ENCODE results near the gene RASGRF1. TPM values are rescaled to one million over a fixed set of nuclear protein-coding genes. Genes with fewer than 3 reads are reported as not detected.
"Not testable (repeated sequence)": the region's sequence is repeated elsewhere in the genome, so short reads cannot be mapped to it uniquely, and the experiment has no call there.

The RASGRF1 gene
- total RNA-seq, 1 donor from 2014 or later = under 0.01 TPM

DNA sequence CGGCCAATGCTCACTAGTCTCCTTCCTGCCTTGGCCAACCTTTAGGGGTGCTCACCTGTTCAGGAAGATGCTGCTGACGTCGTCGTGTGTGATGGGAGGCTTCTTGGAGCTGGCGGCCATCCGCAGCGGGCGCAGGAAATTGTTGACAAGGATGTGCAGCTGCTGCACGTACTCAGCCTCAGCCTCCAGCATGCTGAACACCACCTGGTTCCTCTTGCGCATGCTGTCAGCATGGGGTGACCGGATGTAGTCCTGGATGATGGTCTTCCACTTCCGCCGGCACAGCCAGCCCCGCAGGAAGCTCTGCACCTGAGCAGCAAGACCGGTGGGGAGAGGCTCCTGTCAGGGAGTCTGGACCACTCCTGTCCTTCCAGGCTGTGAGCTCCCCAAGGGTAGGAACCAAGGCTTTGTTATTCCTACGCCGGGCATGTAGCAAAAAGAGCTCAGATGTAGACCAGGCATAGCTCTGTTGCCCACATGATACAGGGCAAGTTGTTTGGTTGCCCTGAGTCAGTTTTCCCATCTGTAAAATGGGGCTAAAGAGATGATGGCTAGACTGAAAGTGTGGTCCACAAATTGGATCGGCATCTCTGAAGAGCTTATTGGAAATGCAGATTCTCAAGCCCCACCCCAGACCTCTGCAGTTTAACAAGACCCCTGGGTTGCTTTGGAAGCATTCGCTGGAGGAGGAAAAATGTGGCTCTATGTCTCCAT, 43.7 kb downstream of the RASGRF1 start:
- DNase-seq (ENCODE audit: extremely low read depth, low read depth, low spot score) = no peak

DNA sequence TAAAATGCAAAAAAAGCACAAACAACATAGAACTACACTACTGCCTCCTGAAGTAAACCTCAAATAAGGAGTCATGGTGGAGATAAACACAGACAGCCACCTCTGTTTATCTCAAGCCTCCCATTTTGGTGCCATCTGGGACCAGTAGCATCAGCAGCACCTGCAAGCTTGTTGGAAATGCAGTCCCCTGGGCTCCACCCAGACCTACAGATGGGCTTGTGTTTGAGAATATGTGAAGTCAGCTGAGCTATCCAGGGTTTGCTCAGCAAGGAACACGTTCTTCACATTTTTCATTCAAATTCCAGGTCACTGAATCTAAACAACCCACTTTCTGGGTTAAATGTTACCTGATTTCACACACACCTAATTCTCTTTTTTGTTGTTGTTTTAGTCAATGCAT, 45.5 kb downstream of the RASGRF1 start:
- no peak for DNase-seq (ENCODE audit: extremely low read depth, low read depth, low spot score)

DNA sequence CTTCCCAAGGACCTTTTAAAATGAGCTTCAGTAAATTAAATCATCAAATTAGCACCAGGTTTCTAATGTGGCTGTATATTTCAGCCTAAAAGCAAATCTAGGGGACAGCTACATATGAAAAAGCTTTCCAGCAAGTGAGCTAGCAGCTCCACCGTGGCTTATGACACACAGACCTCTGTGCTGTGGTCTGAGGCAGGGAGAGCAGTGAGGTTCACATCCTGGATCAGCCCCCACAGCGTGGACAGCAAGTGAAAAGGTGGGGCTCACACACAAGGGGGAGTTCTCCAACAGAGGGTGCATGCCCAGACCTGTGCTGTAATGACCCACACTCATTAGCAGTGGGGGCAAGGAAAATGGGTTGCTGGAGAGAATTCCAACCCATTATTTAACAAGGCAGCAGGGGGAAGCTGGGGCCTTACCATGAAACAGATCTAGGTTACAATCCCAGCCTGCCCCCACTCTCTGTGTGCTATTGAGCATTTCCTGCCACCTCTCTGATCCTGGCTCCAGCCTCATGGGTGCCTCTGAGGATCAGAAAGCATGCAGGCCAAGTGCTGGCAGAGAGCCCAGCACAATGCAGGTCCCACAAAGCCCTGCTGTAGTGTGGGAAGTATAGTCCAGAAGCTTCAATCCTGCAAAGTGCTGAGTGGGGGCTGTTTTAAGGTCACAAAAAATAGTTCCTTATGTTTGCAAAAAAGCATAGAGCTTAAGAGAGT, 48.2 kb downstream of the RASGRF1 start:
- DNase-seq (ENCODE audit: extremely low read depth, low read depth, low spot score) = no peak

DNA sequence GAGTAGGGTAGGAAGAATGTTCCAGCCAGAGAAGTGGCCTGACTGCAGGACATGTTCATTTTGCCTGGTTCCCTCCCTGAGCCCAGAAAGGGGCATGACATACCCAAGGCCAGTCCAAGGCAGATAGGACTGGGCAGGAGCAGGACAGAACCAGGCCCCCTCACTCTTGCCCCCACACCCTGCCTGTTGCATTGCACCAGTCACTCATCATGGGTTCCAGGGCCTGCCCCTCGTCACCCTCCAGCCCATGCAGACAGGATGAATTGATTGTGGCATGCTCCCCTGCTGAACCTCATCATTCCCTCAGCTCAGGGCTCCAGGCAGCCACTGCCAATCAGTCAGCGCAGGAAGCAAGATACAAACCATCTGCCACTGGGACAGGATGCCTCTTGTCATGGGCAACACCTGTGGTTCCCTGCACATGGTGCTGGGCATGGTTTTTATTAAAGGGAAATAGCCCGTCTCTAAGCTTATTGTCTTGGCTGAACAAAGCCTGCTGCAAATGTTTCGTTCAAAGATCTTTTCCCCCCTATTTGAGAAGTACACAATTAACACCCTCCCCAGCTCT, 48.9 kb downstream of the RASGRF1 start:
- DNase-seq (ENCODE audit: extremely low read depth, low read depth, low spot score) = no peak

DNA sequence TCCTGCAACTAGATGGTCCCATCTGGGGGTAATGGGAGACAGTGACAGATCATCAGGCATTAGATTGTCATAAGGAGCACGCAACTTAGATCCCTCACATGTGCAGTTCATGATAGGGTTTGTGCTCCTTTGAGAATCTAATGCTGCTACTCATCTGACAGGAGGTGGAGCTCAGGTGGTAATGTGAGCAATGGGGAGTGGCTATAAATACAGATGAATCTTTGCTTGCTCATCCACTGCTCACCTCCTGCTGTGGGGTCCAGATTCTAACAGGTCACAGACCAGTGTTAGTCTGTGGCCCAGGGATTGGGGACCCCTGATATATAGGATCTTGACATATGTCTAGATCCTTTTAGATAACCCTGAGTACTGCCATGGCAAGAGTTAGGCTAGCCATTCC, 52.7 kb downstream of the RASGRF1 start:
- DNase-seq (ENCODE audit: extremely low read depth, low read depth, low spot score) = no peak

DNA sequence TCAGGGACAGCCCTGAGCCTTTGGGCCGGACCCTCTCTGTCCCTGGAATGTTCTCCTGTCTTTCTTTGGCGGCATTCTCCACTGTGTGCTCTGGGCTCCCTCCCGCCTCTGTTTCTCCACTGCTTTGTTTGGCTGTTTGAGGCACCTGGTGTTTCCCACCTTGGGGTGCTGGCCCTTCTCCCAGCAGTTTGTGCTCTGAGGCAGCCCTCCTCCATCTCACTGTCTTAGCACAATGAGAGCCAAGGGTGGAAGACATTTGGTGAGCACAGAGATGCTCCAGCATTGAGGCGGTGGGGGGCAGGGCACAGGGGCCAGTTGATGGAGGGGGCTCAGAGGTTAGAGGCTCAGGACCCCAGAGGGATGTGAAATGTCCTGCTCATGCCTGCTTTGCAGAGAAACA, 54.3 kb downstream of the RASGRF1 start:
- DNase-seq (ENCODE audit: extremely low read depth, low read depth, low spot score) = no peak

DNA sequence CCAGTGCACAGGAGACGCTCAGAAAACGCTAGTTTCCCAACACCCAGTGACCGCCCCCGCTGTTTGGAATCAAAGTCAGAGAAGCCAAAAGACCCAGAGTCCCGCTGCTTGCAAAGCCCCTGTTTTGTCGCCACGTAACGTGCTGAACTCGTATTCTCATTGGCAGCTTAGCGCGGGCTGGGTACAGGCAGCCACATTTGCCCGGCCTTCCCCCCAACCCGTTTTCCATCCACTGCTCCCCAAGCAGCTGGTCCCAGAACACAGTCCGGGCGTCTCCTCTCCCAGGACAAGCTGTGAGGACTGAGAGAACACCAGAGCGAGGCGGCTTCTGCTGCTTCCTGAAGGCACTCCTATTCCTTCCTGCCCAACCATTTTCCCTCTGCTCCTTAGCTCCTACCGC, 54.8 kb downstream of the RASGRF1 start:
- DNase-seq (ENCODE audit: extremely low read depth, low read depth, low spot score) = no peak

DNA sequence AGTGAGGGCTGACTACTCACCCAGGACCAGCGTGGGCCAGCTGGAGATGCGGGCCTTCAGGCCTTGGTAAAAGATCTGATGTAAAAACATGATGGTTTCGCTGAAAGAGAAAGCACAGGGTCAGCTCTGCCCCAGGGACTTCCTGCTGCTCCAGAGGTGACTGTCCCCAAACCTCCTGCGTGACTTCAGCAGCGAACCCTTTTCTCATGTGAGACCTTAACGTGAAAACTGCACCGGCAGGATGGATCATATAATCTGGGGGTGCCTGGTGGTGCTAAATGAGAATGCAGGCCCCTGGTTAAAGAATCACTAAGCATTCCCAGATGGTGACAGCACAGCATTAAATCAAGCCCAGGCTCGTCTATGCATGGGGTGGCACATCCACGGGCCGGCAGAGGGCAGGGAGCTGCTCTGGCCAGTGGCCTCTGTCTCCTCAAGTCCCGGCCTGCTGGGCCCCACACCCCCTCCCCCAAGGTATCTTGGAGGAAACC, 55.4 kb downstream of the RASGRF1 start:
- no peak for DNase-seq (ENCODE audit: extremely low read depth, low read depth, low spot score)

DNA sequence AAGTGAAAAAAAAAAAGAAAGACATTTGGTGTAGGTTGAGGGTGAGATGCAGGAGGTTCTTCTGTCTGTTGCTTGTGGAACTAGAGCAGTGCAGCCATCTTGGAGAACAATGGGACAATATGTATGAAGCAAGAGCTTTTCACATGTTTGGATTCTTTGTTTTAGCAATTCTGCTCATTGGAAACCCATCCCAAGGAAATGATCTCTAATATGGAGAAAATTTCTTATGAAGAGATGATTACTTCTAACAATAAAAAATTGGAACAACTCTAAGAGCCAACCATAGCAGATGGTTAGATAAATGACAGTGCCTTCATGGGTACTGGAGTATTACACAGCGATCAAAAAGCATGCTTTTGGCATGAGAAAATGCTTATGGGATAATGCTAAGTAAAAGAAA, 56.3 kb downstream of the RASGRF1 start:
- DNase-seq (ENCODE audit: extremely low read depth, low read depth, low spot score) = no peak

DNA sequence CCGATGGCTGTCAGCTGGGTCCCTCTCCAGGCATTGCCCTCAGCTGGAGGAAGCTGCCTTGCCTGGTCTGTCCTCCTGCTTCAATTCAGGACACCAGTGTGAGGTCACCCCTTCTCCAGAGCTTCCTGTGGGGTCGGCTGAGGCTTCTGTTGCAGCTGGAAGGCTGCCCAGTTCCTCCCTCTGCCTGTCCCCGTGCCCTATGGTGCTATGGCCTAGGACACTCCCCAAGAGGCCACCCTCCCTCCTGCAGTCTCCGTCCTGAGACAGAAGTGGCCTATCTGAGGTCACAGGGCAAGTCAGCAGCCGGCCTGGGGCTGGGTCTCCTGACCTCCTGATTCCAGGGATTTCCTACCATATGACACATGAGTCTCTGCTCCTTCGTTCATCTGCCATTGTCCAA, 57.9 kb downstream of the RASGRF1 start:
- no peak for DNase-seq (ENCODE audit: extremely low read depth, low read depth, low spot score)

DNA sequence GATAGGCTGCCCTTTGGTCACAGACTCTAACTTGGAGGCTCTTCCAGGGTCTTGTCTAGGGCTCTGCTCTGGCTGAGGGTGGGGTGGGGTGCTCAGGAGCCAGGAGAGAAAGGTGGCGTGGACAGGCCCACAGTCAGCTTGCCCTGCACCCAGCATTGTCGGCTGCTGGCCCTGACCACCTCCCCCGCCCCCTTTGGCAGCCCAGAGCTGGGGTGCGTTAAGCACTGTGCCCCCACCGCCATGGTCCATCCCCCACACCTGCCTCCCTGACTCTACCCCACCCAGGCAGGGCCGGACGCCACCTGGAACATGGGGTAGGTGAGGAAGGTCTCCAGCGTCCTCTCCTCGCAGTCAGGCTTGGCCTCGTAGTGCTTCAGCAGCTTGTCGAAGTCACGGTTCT, 58.8 kb downstream of the RASGRF1 start:
- no peak for DNase-seq (ENCODE audit: extremely low read depth, low read depth, low spot score)

DNA sequence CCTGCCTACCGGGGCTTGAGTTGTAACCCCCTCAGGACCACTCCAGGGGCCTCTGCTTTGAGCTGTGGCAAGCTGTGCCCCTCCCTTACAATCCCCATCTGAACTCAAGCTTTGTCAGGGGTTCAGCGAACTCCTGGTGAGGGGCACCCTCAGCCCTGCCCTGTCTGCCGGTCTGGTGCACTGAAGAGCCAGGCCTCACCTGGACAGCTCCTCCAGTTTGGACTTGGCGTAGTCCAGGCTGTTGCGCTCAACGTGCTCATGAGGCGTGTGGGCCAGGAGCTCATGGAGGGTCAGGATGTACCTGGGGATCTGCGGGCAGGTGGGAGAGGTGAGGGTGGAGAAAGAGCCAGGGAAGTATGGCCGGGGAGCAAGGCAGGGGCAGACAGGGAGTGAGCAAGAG, 59.4 kb downstream of the RASGRF1 start:
- DNase-seq (ENCODE audit: extremely low read depth, low read depth, low spot score) = no peak

DNA sequence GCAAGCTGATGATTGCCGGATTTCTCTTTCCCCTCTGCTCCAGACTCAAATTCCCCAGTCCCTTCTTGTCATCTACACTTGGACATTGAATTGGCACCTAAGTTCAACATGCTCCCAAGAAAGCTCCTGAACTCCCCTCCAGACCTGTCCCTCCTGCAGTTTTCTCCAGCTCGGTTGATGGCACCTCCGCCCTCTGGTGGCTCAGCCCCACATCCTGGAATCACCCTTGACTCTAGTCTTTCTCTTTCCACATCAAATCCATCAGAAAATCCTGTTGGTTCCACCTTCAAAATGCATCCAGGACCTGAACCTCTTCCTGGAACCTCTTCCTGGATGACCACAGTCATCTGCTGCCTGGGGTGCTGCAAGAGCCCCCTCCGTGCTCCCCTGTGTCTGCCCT, 60.1 kb downstream of the RASGRF1 start:
- no peak for DNase-seq (ENCODE audit: extremely low read depth, low read depth, low spot score)

DNA sequence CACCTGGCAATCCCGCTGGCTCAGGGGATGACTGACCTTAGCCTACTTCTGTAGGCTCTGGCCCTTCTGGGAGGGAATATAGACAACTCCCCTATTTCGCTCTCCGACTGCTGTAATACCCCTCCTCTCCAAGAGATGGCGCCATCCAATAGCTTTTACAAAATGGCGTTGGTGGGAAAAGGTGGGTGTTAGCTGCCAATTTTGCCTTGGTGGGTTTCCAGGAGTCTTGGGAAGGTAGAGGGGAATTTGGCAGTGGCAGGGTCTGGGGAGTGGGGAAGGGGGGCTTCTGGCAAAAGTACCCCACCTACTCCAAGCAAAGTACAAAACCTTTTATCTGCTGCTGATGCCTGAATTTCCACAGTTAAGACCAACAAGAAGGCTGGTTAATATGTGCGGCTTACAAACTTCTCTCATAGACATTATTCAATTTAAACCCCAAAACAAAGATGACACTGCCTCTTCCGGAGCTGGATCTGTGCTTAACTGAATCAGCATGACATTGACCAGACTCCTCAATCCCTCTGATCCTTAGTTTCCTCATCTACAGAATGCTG, 62.1 kb downstream of the RASGRF1 start:
- DNase-seq (ENCODE audit: extremely low read depth, low read depth, low spot score) = peak; percentile 9

DNA sequence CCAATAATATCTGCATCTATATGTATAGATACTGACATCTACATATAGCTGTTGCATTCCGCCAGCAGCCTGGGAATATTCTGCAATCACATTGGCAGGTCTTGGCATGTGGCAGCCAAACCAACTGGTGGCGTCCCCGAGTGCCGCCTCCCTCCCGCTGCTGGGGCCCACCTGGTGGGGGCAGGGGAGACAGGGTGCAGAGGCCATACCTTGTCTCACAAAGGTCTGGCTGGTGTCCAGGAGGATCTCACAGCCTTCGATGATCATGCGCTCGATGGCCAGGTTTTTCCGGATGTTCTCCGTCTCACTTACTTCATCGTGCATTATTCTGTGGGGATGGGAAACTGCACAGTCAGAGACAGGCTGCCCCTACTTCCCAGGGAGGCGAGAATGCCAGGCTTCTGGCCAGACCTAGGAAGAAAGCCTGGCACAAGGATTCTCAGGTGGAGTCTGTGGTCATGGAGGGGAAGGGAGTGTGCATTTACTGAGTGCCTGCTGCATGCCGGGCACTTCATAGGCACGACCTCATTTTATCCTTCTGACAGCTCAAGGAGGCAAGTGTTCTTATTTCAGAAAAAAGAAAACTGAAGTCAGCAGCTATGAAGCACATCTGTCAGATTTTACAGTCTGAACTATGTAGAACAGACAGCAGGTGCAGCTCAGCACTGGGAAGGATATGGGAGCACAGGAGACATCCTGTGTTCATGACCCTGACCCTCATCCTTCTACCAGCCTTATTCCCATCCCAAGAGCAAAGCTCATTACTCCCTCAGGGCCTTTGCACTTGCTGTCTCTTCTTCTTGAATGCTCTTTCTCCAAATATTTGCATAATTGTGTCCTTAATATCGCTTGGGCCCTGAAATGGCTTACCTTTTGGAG, 62.8 kb downstream of the RASGRF1 start:
- DNase-seq (ENCODE audit: extremely low read depth, low read depth, low spot score) = no peak

DNA sequence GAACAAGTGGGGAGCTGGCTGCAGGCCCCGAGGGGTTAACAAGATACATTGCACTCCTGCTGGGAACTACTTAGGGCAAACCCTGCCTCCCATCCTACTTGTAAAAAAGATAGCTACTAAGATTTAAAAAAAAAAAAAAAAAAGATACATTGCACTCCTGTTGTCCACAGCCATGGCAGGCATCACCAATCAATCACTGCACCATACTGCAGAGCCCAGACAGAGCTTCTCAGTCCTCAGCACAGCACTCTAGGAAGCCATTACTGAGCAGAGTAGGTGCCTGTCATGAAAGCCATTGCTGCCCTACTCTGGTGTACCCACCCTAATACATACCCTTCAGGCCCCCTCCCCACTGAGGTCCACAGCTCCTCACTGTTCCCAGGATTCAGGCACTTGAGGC, 64.8 kb downstream of the RASGRF1 start:
- DNase-seq (ENCODE audit: extremely low read depth, low read depth, low spot score) = no peak

DNA sequence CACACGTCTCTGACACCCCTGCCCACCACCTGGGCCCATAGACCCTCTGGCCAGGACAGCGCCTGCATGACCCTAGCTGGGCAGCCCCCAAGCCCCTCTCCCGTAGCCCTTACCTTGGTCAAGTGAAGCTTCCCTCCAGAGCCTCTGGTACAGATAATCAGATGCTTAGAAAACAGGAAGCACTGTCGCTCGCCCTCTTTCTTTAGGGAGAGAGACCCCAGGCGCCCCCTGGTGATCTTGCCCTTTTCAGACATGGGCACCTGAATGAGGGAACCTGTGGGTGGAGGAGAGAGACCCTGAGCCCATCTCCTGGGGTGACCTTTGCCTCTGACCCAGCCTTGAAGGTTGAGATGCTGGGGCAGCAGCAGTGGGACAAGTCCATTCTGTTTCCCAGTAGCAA, 65.4 kb downstream of the RASGRF1 start:
- no peak for DNase-seq (ENCODE audit: extremely low read depth, low read depth, low spot score)

DNA sequence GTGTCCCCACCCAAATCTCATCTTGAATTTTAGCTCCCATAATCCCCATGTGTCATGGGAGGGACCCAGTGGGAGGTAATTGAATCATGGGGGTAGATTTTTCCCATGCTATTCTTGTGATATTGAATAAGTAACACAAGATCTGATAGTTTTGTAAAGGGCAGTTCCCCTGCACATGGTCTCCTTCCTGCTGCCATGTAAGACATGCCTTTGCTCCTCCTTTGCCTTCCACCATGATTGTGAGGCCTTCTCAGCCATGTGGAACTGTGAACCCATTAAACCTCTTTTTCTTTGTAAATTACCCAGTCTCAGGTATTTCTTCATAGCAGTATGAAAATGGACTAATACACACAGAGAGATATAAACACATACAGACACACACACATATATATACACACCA, 66.1 kb downstream of the RASGRF1 start:
- DNase-seq (ENCODE audit: extremely low read depth, low read depth, low spot score) = not testable (repeated sequence)

DNA sequence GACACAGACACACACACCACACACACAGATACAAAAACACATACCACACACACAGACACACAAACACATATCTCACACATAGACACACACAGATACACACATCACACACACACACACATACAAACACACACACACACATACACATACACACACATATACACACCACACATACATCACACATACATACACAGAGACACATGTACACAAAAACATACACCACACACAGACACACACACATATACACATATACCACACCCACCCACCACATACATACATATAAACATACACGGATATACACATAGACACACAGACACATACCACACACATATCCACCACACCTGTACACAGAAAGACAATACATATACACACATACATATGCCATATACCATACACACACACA, 66.7 kb downstream of the RASGRF1 start:
- DNase-seq (ENCODE audit: extremely low read depth, low read depth, low spot score) = no peak

DNA sequence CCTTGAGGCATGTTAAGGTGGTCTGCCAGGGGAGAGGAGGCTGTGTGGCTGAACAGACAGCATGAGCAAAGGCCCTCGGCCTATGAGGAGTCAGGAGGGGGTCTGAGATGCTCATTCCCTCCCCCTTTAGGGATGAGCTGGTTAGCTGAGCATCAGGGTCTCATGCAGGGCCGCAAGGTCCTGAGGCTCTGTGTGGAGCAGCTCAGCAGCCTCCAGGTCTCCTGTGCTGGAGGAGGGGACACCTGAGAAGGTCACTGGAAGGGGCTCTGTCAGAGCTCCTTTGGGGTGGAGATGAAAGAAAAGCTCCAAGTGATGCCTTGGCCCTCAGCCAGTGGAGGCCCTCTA, 67.1 kb downstream of the RASGRF1 start:
- no peak for DNase-seq (ENCODE audit: extremely low read depth, low read depth, low spot score)

DNA sequence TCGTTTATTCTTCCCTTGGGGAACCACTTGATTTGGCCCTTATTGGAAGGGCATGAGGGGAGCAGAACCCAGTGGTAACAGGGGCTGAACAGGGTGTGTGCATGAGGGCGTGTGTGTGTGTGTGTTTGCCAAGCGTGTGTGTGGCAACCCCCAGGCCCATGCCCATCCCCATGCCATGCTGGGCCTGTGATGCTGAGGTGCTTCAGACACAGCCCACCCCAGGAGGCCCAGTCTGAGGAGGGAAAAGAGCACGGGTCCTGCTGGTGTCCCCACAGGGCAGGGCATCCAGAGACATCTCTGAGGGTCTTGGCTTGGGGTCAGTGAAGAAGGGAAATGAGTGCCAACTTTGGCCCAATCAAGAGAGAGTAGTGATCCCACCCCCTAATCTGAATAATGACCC, 71.6 kb downstream of the RASGRF1 start:
- DNase-seq (ENCODE audit: extremely low read depth, low read depth, low spot score) = no peak
